Osteoblast (primary cell): ENCODE data around the gene RSL1D1. TPM values are rescaled to one million over a fixed set of nuclear protein-coding genes. Genes with fewer than 3 reads are reported as not detected.
A peak's percentile ranks its signal among the peaks of the same experiment; 100 is the strongest.

ENCODE experiments used
- DNase-seq: peaks from one replicate; pipeline ENCODE4 v3.0.0; 2011; ENCODE audit warnings: low spot score, mixed read lengths; ENCODE audit not compliant: insufficient read length; ENCODE audit errors: missing footprints
- H2AFZ ChIP-seq: 2 replicates; pipeline ENCODE4 v1.6.0; 2011; ENCODE audit warnings: mild to moderate bottlenecking, low read length
- H3K27ac ChIP-seq: 2 replicates; pipeline ENCODE4 v1.5.1; 2011; ENCODE audit warnings: mild to moderate bottlenecking, low read depth, low read length, moderate library complexity
- H3K27me3 ChIP-seq: 2 replicates; pipeline ENCODE4 v1.6.0; 2012; ENCODE audit warnings: mild to moderate bottlenecking, control low read depth, inconsistent platforms, low read length, moderate library complexity; ENCODE audit not compliant: insufficient read depth
- H3K36me3 ChIP-seq: 2 replicates; pipeline ENCODE4 v1.5.1; 2011; ENCODE audit warnings: mild to moderate bottlenecking, low read length, control low read depth, moderate library complexity; ENCODE audit not compliant: insufficient read depth
- H3K4me1 ChIP-seq: 2 replicates; pipeline ENCODE4 v1.5.1; 2011; ENCODE audit warnings: mild to moderate bottlenecking, low read length, control low read depth, moderate library complexity; ENCODE audit not compliant: insufficient read depth
- H3K4me2 ChIP-seq: 2 replicates; pipeline ENCODE4 v1.6.0; 2011; ENCODE audit warnings: mild to moderate bottlenecking, low read length; ENCODE audit not compliant: insufficient read depth
- H3K4me3 ChIP-seq: fragments of 200-600 bp; sonication (generic); 3 replicates; pipeline ENCODE4 v1.5.1; 2012; ENCODE audit warnings: mild to moderate bottlenecking, low read length, inconsistent platforms; ENCODE audit not compliant: insufficient read depth
- H3K79me2 ChIP-seq: 2 replicates; pipeline ENCODE4 v1.6.0; 2012; ENCODE audit warnings: mild to moderate bottlenecking, low read length, control low read depth, inconsistent platforms; ENCODE audit not compliant: insufficient read depth
- H3K9me3 ChIP-seq: 2 replicates; pipeline ENCODE4 v1.5.1; 2011; ENCODE audit warnings: low read depth, low read length, control low read depth
- H4K20me1 ChIP-seq: 2 replicates; pipeline ENCODE4 v1.6.0; 2012; ENCODE audit warnings: mild to moderate bottlenecking, low read length, control low read depth; ENCODE audit not compliant: insufficient read depth
- CTCF ChIP-seq: IDR thresholded peaks from 2 replicates; pipeline ENCODE4 v1.5.1; 2011; ENCODE audit warnings: mild to moderate bottlenecking, low read depth, low read length, moderate library complexity; ENCODE audit errors: extremely low read depth
- total RNA-seq: library from RNA; depleted of rRNA; stranded (reverse); fragments of >200 nt; gene quantifications from 2 replicates; pipeline ENCODE4 v1.2.3, GENCODE V29; 2012

Gene RSL1D1
- total RNA-seq, 1 donor: 113 TPM

- peaks cover 23% of the 10 kb centered on the region for H3K4me1 ChIP-seq
- peak; percentile 78 for DNase-seq
Measured at GRCh38 chr16:11836650-11837244, 14.6 kb downstream of the RSL1D1 start.

GRCh38 chr16:11835891-11836649 lies 15.3 kb downstream of the RSL1D1 start:
- no peaks in the 10 kb centered on the region for H3K79me2 ChIP-seq
- peak overlapping the region; percentile 64 for H3K27ac ChIP-seq
- H3K4me2 ChIP-seq: peak overlapping the region; percentile 49
- peaks cover 49% of the 10 kb centered on the region for H3K36me3 ChIP-seq
- no peak overlapping the region for H3K4me3 ChIP-seq
- no peak for DNase-seq
- H3K9me3 ChIP-seq: no peaks in the 10 kb centered on the region
- TF ChIP-seq CTCF: no peak
- H4K20me1 ChIP-seq: peaks cover 4% of the 10 kb centered on the region
- no peaks in the 10 kb centered on the region for H3K27me3 ChIP-seq
- H3K4me1 ChIP-seq: peaks cover 23% of the 10 kb centered on the region
- no peak overlapping the region for H2AFZ ChIP-seq

More at GRCh38 chr16:11836650-11837244, 14.6 kb downstream of the RSL1D1 start:
- no peaks in the 10 kb centered on the region for H3K27me3 ChIP-seq
- H3K4me3 ChIP-seq: no peak overlapping the region
- peak overlapping the region; percentile 49 for H3K4me2 ChIP-seq
- no peak overlapping the region for H2AFZ ChIP-seq
- H4K20me1 ChIP-seq: peaks cover 4% of the 10 kb centered on the region
- peaks cover 56% of the 10 kb centered on the region for H3K36me3 ChIP-seq
- TF ChIP-seq CTCF: no peak
- H3K27ac ChIP-seq: peak overlapping the region; percentile 64
- no peaks in the 10 kb centered on the region for H3K9me3 ChIP-seq
- H3K79me2 ChIP-seq: no peaks in the 10 kb centered on the region

GRCh38 chr16:11835309-11835708 lies 16.0 kb downstream of the RSL1D1 start:
- Histone ChIP-seq H3K36me3 (peaks cover 42% of the 10 kb centered on the region), H4K20me1 (peaks cover 4% of the 10 kb centered on the region), H3K27ac (no peak overlapping the region), H3K4me1 (peaks cover 23% of the 10 kb centered on the region), H3K79me2 (no peaks in the 10 kb centered on the region), H3K4me2 (no peak overlapping the region), H2AFZ (no peak overlapping the region), H3K9me3 (no peaks in the 10 kb centered on the region), H3K27me3 (no peaks in the 10 kb centered on the region), H3K4me3 (no peak overlapping the region)
- no peak for TF ChIP-seq CTCF
- DNase-seq: no peak
